Measurements from ENCODE around the gene EGFLAM. TPM values are rescaled to one million over a fixed set of nuclear protein-coding genes. Genes with fewer than 3 reads are reported as not detected.
A peak's percentile ranks its signal among the peaks of the same experiment; 100 is the strongest.

The EGFLAM gene
- total RNA-seq, 2 experiments from 2014 or later, result not detected

- no peak for DNase-seq
- no peaks in the 10 kb centered on the region for H3K4me1 Mint-ChIP-seq (ENCODE audit: low read depth)
- intact Hi-C loops (cut with micrococcal nuclease), result no loop called here
- POLR2A ChIA-PET, result no interaction called here
- peaks cover 3% of the 10 kb centered on the region for H3K9me3 Mint-ChIP-seq
- CTCF ChIA-PET, result interaction anchor here (3.7 kb wide), 1 partner anchor 16 kb away, joined by 13 read pairs; no protein-coding TSS in a partner anchor
- H3K4me3 Mint-ChIP-seq, result no peak overlapping the region
- H3K36me3 Mint-ChIP-seq, result no peaks in the 10 kb centered on the region
- no peak overlapping the region for H3K27ac Mint-ChIP-seq
- H3K27me3 Mint-ChIP-seq, result peaks cover 4% of the 10 kb centered on the region
Observed at GRCh38 chr5:38249301-38249700, 9.1 kb upstream of the EGFLAM start.

GRCh38 chr5:38249812-38250211, 8.5 kb upstream of the EGFLAM start:
- H3K9me3 Mint-ChIP-seq, result peaks cover 3% of the 10 kb centered on the region
- no peaks in the 10 kb centered on the region for H3K4me1 Mint-ChIP-seq (ENCODE audit: low read depth)
- no peak overlapping the region for H3K4me3 Mint-ChIP-seq
- no peak overlapping the region for H3K27ac Mint-ChIP-seq
- DNase-seq, result no peak
- intact Hi-C loops (cut with micrococcal nuclease), result no loop called here
- H3K36me3 Mint-ChIP-seq, result no peaks in the 10 kb centered on the region
- peaks cover 4% of the 10 kb centered on the region for H3K27me3 Mint-ChIP-seq
- ChIA-PET CTCF (interaction anchor here (3.7 kb wide), 1 partner anchor 16 kb away, joined by 13 read pairs; no protein-coding TSS in a partner anchor), POLR2A (no interaction called here)

- H3K27me3 Mint-ChIP-seq, result peaks cover 5% of the 10 kb centered on the region
- ChIA-PET POLR2A (no interaction called here), CTCF (interaction anchor here (3.7 kb wide), 1 partner anchor 15 kb away, joined by 13 read pairs; no protein-coding TSS in a partner anchor)
- no peaks in the 10 kb centered on the region for H3K36me3 Mint-ChIP-seq
- H3K9me3 Mint-ChIP-seq, result peaks cover 3% of the 10 kb centered on the region
- intact Hi-C loops (cut with micrococcal nuclease), result no loop called here
- no peaks in the 10 kb centered on the region for H3K4me1 Mint-ChIP-seq (ENCODE audit: low read depth)
- H3K4me3 Mint-ChIP-seq, result no peak overlapping the region
- no peak for DNase-seq
- no peak overlapping the region for H3K27ac Mint-ChIP-seq
Observed at GRCh38 chr5:38250763-38251448, 7.5 kb upstream of the EGFLAM start.

GRCh38 chr5:38253759-38254158, 4.6 kb upstream of the EGFLAM start:
- CTCF ChIA-PET, result no interaction called here
- Mint-ChIP-seq H3K27me3 (peaks cover 27% of the 10 kb centered on the region), H3K4me3 (no peak overlapping the region), H3K4me1 (ENCODE audit: low read depth) (peaks cover 5% of the 10 kb centered on the region), H3K9me3 (peaks cover 3% of the 10 kb centered on the region), H3K36me3 (no peaks in the 10 kb centered on the region), H3K27ac (no peak overlapping the region)
- no peak for DNase-seq
- intact Hi-C loops (cut with micrococcal nuclease), result no loop called here
- POLR2A ChIA-PET, result no interaction called here

- Mint-ChIP-seq H3K27me3 (peaks cover 51% of the 10 kb centered on the region), H3K9me3 (peaks cover 3% of the 10 kb centered on the region), H3K27ac (no peak overlapping the region), H3K36me3 (no peaks in the 10 kb centered on the region), H3K4me3 (no peak overlapping the region), H3K4me1 (ENCODE audit: low read depth) (peaks cover 10% of the 10 kb centered on the region)
- no peak for DNase-seq
- ChIA-PET POLR2A (no interaction called here), CTCF (interaction anchor here (2.8 kb wide), 1 partner anchor 8 kb away, joined by 14 read pairs; no protein-coding TSS in a partner anchor)
- intact Hi-C loops (cut with micrococcal nuclease), result no loop called here
Observed at GRCh38 chr5:38257308-38258041, 884 bp upstream of the EGFLAM start.

GRCh38 chr5:38258042-38258318, 379 bp upstream of the EGFLAM start:
- no peak for DNase-seq
- no peak overlapping the region for H3K27ac Mint-ChIP-seq
- H3K36me3 Mint-ChIP-seq, result no peaks in the 10 kb centered on the region
- intact Hi-C loops (cut with micrococcal nuclease), result no loop called here
- peaks cover 10% of the 10 kb centered on the region for H3K4me1 Mint-ChIP-seq (ENCODE audit: low read depth)
- POLR2A ChIA-PET, result no interaction called here
- no peak overlapping the region for H3K4me3 Mint-ChIP-seq
- peaks cover 3% of the 10 kb centered on the region for H3K9me3 Mint-ChIP-seq
- H3K27me3 Mint-ChIP-seq, result peaks cover 53% of the 10 kb centered on the region
- CTCF ChIA-PET, result no interaction called here

GRCh38 chr5:38259062-38259808, 876 bp downstream of the EGFLAM start:
- DNase-seq, result no peak
- no peak overlapping the region for H3K4me3 Mint-ChIP-seq
- H3K27ac Mint-ChIP-seq, result no peak overlapping the region
- ChIA-PET POLR2A (no interaction called here), CTCF (no interaction called here)
- H3K27me3 Mint-ChIP-seq, result peaks cover 58% of the 10 kb centered on the region
- peaks cover 10% of the 10 kb centered on the region for H3K4me1 Mint-ChIP-seq (ENCODE audit: low read depth)
- intact Hi-C loops (cut with micrococcal nuclease), result no loop called here
- H3K36me3 Mint-ChIP-seq, result no peaks in the 10 kb centered on the region
- H3K9me3 Mint-ChIP-seq, result no peaks in the 10 kb centered on the region

- no peak overlapping the region for H3K4me3 Mint-ChIP-seq
- no peaks in the 10 kb centered on the region for H3K9me3 Mint-ChIP-seq
- CTCF ChIA-PET, result no interaction called here
Observed at GRCh38 chr5:38259809-38260160, 1.4 kb downstream of the EGFLAM start.

GRCh38 chr5:38263983-38264382, 5.6 kb downstream of the EGFLAM start:
- Mint-ChIP-seq H3K36me3 (no peaks in the 10 kb centered on the region), H3K9me3 (no peaks in the 10 kb centered on the region), H3K27ac (no peak overlapping the region), H3K4me1 (ENCODE audit: low read depth) (peaks cover 3% of the 10 kb centered on the region), H3K4me3 (no peak overlapping the region), H3K27me3 (peaks cover 44% of the 10 kb centered on the region)
- DNase-seq, result no peak
- ChIA-PET POLR2A (interaction anchor here (1.5 kb wide), 1 partner anchor 12 kb away, joined by 3 read pairs; no protein-coding TSS in a partner anchor), CTCF (interaction anchor here (1.4 to 3.7 kb wide), 2 partner anchors 8 to 178 kb away, joined by 3 to 14 read pairs; no protein-coding TSS in a partner anchor)
- intact Hi-C loops (cut with micrococcal nuclease), result loop anchor here (10.0 kb wide), 1 partner anchor 541 kb away; no protein-coding TSS in a partner anchor

More at GRCh38 chr5:38259809-38260160, 1.4 kb downstream of the EGFLAM start:
- intact Hi-C loops (cut with micrococcal nuclease), result loop anchor here (10.0 kb wide), 1 partner anchor 545 kb away; no protein-coding TSS in a partner anchor
- H3K27ac Mint-ChIP-seq, result no peak overlapping the region
- DNase-seq, result no peak
- H3K36me3 Mint-ChIP-seq, result no peaks in the 10 kb centered on the region
- POLR2A ChIA-PET, result no interaction called here
- peaks cover 62% of the 10 kb centered on the region for H3K27me3 Mint-ChIP-seq
- peaks cover 10% of the 10 kb centered on the region for H3K4me1 Mint-ChIP-seq (ENCODE audit: low read depth)

- CTCF ChIA-PET, result interaction anchor here (0.6 to 3.7 kb wide), 13 partner anchors 9 to 975 kb away, joined by 3 to 15 read pairs (median 4); no protein-coding TSS in a partner anchor
- peaks cover 33% of the 10 kb centered on the region for H3K27me3 Mint-ChIP-seq
- no peak overlapping the region for H3K27ac Mint-ChIP-seq
Observed at GRCh38 chr5:38265546-38266179, 7.3 kb downstream of the EGFLAM start.

GRCh38 chr5:38267372-38267771, 9.0 kb downstream of the EGFLAM start:
- H3K27ac Mint-ChIP-seq, result no peak overlapping the region
- H3K27me3 Mint-ChIP-seq, result peaks cover 23% of the 10 kb centered on the region
- H3K4me3 Mint-ChIP-seq, result no peak overlapping the region
- CTCF ChIA-PET, result interaction anchor here (1.2 to 3.7 kb wide), 2 partner anchors 11 to 21 kb away, joined by 5 to 14 read pairs; no protein-coding TSS in a partner anchor
- no peaks in the 10 kb centered on the region for H3K36me3 Mint-ChIP-seq
- no peaks in the 10 kb centered on the region for H3K9me3 Mint-ChIP-seq
- DNase-seq, result no peak
- POLR2A ChIA-PET, result no interaction called here
- H3K4me1 Mint-ChIP-seq (ENCODE audit: low read depth), result no peaks in the 10 kb centered on the region
- intact Hi-C loops (cut with micrococcal nuclease), result loop anchor here (10.0 kb wide), 1 partner anchor 537 kb away; no protein-coding TSS in a partner anchor

More at GRCh38 chr5:38265546-38266179, 7.3 kb downstream of the EGFLAM start:
- intact Hi-C loops (cut with micrococcal nuclease), result loop anchor here (10.0 kb wide), 1 partner anchor 539 kb away; no protein-coding TSS in a partner anchor
- POLR2A ChIA-PET, result interaction anchor here (0.6 kb wide), 1 partner anchor 89 kb away, joined by 3 read pairs; no protein-coding TSS in a partner anchor
- no peaks in the 10 kb centered on the region for H3K9me3 Mint-ChIP-seq
- H3K36me3 Mint-ChIP-seq, result no peaks in the 10 kb centered on the region
- no peak overlapping the region for H3K4me3 Mint-ChIP-seq
- peak; percentile 48 for DNase-seq
- no peaks in the 10 kb centered on the region for H3K4me1 Mint-ChIP-seq (ENCODE audit: low read depth)
